Cardiac fibroblast (primary cell): ENCODE measurements around the gene TSSK6.

Experiments
- DNase-seq, 2 donors: peaks; one replicate each; pipeline versions ENCODE4 v3.0.0 to v3.0.0-alpha.2; 2010; ENCODE audit warnings: low read depth in 2 of 2
- H3K4me3 ChIP-seq, 2 donors: replicated peaks in 1 of 2; 1 replicate in 1 of 2; 2 replicates in 1 of 2; pipeline ENCODE4 v1.5.1; 2011; ENCODE audit warnings: low read depth in 2 of 2, low read length in 2 of 2, mild to moderate bottlenecking in 2 of 2, moderate library complexity in 1 of 2
- CTCF ChIP-seq: IDR thresholded peaks from one replicate; pipeline ENCODE4 v1.5.1; 2011; ENCODE audit warnings: low read depth, mild to moderate bottlenecking, low read length, inconsistent platforms

TSSK6 gene

GRCh38 chr19:19491321-19492025 is 23.9 kb downstream of the TSSK6 start:
- DNase-seq, result no peak
- no peak overlapping the region for H3K4me3 ChIP-seq
- TF ChIP-seq CTCF, result no peak

GRCh38 chr19:19490214-19490968 is 25.0 kb downstream of the TSSK6 start:
- peak; percentile 89 to 90 for DNase-seq

GRCh38 chr19:19489804-19490204 is 25.5 kb downstream of the TSSK6 start:
- TF ChIP-seq CTCF, result no peak
- H3K4me3 ChIP-seq, result peak overlapping the region in 1 of 2 donors; percentile 14
- no peak for DNase-seq

More at GRCh38 chr19:19490214-19490968, 25.0 kb downstream of the TSSK6 start:
- H3K4me3 ChIP-seq, result no peak overlapping the region
- TF ChIP-seq CTCF, result peak; percentile 71

DNA sequence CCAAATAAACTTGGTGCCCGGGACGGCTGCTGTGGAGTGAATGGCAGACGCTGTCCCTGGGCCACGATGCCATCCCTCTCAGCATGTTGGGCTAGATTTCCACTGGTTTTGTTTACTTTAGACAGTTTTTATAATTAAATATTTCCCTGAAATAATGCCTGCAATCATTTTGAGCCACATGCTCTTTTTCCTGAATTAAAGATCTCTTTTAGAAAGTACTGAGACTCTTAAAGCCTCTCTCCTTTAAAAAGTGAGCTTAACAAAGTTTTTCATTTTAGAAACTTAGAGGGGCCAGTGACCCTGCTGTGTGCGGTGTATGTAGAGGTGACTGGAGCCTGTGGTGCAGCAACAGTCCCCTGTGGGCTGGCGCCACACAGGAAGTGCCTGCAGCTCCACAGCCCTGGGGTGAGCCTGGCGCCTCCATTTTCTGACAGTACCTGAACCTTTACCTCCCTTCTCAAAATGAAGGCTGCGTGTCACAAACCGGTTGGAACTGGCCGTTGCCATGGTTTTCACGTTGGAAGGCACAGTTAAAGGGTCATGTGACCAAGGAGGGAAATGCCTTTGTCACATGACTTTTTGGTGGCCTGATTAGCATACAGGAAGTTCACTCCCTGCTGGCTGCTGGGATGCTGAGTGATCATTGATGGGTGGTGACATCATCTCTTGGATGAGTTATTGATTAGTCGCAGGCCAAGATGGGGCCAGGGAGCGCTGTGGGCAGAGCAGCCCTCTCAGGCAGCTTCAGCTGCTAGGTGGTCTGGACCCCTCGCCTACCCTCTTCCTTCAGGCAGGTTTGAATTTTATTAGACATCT is 26.3 kb downstream of the TSSK6 start:
- peak overlapping the region in 1 of 2 donors; percentile 30 for H3K4me3 ChIP-seq
- no peak for TF ChIP-seq CTCF
- DNase-seq, result peak; percentile 96 to 98

- DNase-seq, result peak; percentile 27 to 34
- TF ChIP-seq CTCF, result no peak
- no peak overlapping the region for H3K4me3 ChIP-seq
Observed at GRCh38 chr19:19487950-19488874, 27.1 kb downstream of the TSSK6 start.
